Suppressor macrophage (primary cell): Measurements from ENCODE around the gene CRLF3.
A peak's percentile ranks its signal among the peaks of the same experiment; 100 is the strongest.

Source experiments
- DNase-seq, 4 experiments: peaks; one replicate each; pipeline ENCODE4 v3.0.0-alpha.2; 2020 to 2022
- total RNA-seq, 17 experiments: gene quantifications; one replicate each; lab custom pipeline; 2026; ENCODE audit warnings: mixed read lengths in 6 of 17, inconsistent platforms in 3 of 17; lab: John Stamatoyannopoulos, UW

The CRLF3 gene, protein sequence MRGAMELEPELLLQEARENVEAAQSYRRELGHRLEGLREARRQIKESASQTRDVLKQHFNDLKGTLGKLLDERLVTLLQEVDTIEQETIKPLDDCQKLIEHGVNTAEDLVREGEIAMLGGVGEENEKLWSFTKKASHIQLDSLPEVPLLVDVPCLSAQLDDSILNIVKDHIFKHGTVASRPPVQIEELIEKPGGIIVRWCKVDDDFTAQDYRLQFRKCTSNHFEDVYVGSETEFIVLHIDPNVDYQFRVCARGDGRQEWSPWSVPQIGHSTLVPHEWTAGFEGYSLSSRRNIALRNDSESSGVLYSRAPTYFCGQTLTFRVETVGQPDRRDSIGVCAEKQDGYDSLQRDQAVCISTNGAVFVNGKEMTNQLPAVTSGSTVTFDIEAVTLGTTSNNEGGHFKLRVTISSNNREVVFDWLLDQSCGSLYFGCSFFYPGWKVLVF
- 33.4 to 59.7 (median 48.1) reads per million in 17 experiments for total RNA-seq

GRCh38 chr17:30824356-30825145 lies at the start of gene CRLF3:
Gene CRLF3, minus strand, starts transcription at chr17:30824692. Its CDS starts 41 bp downstream, at chr17:30824651.
- DNase-seq: peak; percentile 94 to 98 (median 96)

GRCh38 chr17:30869005-30869404 lies 44.5 kb upstream of the CRLF3 start:
- DNase-seq: no peak

DNA sequence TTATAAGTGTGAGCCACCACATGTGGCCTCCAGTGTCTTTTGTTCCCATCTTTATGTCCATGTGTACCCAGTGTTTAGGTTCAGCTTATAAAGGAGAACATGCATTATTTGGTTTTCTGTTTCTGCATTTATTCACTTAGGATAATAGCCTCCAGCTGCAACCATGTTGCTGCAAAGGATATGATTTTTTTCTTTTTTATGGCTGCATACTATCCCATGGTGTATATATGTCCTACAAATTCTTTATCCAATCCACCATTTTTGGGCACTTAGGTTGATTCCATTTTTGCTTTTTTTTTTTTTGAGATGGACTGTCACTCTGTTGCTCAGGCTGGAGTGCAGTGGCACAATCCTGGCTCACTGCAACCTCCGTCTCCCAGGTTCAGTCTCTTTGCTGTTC lies 40.1 kb upstream of the CRLF3 start:
- no peak for DNase-seq

DNA sequence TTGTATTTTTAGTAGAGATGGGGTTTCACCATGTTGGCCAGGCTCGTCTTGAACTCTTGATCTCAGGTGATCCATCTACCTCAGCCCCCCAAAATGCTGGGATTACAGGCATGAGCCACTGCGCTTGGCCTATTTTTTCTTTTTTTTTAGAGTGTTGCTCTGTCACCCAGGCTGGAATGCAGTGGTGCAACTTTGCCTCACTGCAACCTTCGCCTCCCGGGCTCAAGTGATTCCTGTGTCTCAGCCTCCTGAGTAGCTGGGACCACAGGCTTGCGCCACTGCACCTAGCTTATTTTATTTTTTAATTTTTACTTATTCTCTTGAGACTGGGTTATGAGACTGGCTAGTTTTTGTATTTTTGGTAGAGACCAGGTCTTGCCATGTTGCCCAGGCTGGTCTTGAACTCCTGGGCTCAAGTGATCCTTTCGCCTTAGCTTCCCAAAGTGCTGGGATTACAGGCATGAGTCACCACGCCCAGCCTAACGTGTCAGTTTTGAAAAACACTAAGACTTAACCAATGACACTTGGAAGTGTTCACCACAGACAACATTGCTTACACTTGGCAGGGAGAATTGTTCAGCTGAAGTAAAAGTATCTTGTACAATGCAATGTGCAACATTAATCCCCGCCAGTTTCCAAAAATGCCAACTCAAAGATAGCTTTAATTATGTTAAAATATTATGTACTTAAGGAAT lies 34.2 kb upstream of the CRLF3 start:
- DNase-seq: no peak

DNA sequence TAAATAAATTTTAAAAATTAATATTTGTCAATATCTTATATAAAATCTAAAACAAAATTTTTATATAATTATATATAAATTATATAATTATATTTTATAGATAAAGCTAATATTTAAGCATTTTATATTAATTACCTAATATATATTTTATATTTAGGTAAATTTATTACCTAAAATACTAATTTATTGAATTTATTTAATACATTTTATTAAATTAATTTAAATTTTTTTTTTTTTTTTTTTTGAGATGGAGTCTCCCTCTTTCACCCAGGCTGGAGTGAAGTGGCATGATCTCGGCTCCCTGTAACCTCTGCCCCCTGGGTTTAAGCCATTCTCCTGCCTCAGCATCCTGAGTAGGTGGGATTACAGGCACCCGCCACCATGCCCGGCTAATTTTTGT lies 29.7 kb upstream of the CRLF3 start:
- no peak for DNase-seq

DNA sequence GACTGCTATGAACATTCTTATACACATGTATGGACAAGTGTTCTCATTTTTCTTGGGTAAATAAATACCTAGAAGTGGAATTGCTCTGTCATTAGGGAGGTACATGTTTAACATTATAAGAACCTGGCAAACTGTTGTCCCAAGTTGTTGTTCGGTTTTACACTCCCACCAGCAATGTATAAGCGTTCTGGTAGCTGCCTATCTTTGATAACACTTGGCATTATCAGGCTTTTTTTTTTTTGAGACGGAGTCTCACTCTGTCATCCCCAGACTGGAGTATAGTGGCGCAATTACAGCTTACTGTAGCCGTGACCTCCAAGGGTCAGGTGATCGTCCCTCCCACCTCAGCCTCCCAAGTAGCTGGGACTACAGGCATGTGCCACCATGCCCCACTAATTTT lies 23.5 kb upstream of the CRLF3 start:
- no peak for DNase-seq

DNA sequence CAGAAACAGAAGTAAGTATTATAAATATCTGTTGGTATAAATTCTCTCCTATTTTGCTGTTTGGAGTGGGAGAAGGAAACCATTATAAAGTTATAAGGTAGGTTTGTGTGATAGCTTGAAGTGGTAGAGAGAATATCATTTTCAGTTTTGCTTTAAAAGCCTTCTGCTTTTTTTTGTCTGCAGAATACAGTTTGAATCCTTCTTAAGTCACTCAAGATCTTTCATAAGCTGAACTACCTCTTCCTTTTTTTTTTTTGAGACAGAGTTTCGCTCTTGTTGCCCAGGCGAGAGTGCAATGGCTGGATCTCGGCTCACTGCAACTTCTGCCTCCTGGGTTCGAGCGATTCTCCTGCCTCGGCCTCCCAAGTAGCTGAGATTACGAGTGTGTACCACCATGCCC lies 16.3 kb upstream of the CRLF3 start:
- peak; percentile 26 to 80 (median 68) for DNase-seq

GRCh38 chr17:30838202-30838807 lies 13.8 kb upstream of the CRLF3 start:
- no peak for DNase-seq

- no peak for DNase-seq
Measured at GRCh38 chr17:30832438-30833124, 8.1 kb upstream of the CRLF3 start.

DNA sequence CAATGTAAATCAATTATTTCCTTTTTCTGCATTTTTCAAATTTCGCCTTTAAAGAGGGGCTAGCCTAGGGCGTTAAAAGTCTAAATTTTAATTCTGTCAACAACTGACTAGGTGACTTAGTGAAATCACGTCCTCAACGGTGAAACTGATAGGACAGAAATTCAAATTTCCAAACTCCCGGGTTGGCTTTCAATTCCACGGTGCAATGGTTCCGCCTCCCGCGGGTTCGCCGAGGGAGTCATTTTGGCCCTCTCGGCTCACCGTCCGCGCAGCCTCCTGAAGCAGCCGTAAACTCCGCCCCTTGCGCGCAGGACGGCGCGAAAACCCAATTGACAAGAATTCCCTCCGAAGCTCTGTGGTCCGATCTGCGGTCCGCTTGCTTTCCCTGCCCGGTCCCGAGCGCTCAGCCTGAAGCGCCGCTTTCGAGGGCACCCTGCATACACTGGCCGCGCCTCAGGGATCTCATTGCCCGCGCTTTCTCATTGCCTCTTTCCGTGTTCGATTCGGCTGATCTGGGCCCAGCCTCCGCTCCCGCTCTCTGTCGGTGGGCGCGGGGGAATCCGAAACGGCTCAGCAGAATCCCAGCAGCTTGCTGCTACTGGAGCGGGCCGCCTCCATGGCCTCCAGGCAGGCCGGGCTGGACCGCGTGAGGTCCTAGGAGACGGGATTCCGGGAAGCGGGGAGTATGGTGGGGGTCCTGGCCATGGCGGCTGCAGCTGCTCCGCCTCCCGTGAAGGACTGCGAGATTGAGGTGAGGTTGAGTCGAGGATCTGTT lies 7.4 kb upstream of the CRLF3 start, which contains the start of gene ATAD5:
Gene ATAD5, plus strand, starts transcription at position 304 of the 775 bp plus-strand sequence. Its CDS starts 382 bp downstream, at position 686.
- DNase-seq: peak; percentile 93 to 96 (median 95)

DNA sequence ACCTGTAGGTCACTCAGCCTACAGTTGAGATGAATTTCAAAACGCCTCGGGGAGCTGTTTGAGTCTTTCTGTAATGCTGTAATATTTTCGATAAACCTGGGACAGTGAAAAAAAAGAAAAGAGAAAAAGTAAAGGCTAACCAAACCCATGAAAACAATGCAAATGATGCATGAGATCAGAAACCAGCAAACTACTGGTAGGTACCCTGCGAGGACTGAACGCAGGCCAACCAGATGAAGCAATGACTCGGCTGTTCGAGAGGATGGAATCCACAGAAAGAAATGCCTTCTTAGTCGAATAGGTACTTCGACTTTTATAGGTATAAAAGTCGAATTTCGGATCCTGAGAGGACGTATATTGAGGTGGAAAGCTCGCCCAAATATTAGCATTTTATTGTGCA lies 6.8 kb upstream of the CRLF3 start:
- peak in 2 of 4 experiments; percentile 13 to 21 for DNase-seq

- DNase-seq: no peak
Measured at GRCh38 chr17:30829022-30829421, 4.5 kb upstream of the CRLF3 start.

DNA sequence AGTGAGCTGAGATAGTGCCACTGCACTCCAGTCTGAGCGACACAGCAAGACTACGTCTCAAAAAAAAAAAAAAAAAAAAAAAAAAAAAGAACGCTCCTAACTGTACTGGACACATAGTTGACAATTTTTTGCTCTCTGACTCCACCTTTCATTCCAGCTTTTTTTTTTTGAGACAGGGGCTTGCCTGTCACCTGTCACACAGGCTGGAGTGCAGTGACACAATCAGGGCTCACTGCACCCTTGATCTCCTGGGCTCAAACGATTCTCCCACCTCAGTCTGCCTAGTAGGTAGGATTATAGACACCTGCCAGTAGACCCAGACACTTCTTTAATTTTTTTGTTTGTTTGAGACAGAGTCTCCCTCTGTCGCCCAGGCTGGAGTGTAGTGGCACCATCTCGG lies 2.6 kb upstream of the CRLF3 start:
- DNase-seq: no peak

DNA sequence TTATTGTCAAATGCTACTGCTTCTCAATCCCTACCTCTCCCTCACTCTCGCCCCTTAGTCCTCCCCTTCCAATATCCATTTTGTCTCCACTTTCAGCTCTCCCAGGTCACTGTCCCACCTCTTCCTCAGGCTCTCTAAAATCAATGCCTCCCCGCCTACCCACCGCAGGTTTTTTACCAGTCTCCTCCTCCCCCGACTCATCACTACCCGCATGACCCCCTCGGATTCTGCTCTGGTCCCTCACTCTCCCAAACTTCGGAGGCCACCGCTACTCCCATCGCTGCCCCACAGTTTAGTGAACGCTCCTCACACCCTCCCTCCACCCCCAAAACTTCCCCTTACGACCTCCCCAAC lies 513 bp downstream of the CRLF3 start:
- DNase-seq: peak in 3 of 4 experiments; percentile 22 to 42 (median 34)

- DNase-seq: no peak
Measured at GRCh38 chr17:30823421-30823820, 1.1 kb downstream of the CRLF3 start.

DNA sequence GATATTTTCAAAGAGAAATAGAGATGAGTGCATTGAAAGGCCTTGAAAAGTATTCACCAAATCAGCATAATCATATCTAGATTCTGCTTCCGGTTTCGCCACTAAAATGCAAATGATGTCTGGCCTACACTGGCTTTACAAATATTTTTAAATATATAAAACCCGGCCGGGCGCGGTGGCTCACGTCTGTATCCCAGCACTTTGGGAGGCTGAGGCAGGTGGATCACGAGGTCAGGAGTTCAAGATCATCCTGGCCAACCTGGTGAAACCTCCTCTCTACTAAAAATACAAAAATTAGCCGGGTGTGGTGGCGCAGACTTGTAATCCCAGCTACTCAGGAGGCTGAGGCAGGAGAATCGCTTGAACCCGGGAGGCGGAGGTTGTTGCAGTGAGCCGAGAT lies 1.6 kb downstream of the CRLF3 start:
- peak in 3 of 4 experiments; percentile 30 to 55 (median 49) for DNase-seq

- peak in 3 of 4 experiments; percentile 30 to 62 (median 51) for DNase-seq
Measured at GRCh38 chr17:30821871-30822723, 2.4 kb downstream of the CRLF3 start.

GRCh38 chr17:30819971-30820705 lies 4.4 kb downstream of the CRLF3 start:
- peak in 3 of 4 experiments; percentile 22 to 70 (median 59) for DNase-seq

GRCh38 chr17:30816165-30816564 lies 8.3 kb downstream of the CRLF3 start:
- DNase-seq: no peak
